A673 (cell line): ENCODE measurements around the gene NOA1.

Experiments
- EZH2 ChIP-seq: fragments of 200-600 bp; sonication (generic); IDR thresholded peaks from 2 replicates; pipeline ENCODE4 v1.6.1; 2017; ENCODE audit warnings: borderline replicate concordance, low read depth, mild to moderate bottlenecking, mixed read lengths, antibody characterized with exemption, low read length; ENCODE audit not compliant: poor library complexity, severe bottlenecking
- TF ChIP-seq, protein P1 (sequence below): fragments of 300-800, 200-600 bp; sonication (generic); conservative IDR thresholded peaks from 2 replicates; pipeline ENCODE4 v1.5.1; 2017; ENCODE audit warnings: low read depth, mild to moderate bottlenecking, antibody characterized with exemption, low read length, moderate library complexity, mixed read lengths

DNA sequence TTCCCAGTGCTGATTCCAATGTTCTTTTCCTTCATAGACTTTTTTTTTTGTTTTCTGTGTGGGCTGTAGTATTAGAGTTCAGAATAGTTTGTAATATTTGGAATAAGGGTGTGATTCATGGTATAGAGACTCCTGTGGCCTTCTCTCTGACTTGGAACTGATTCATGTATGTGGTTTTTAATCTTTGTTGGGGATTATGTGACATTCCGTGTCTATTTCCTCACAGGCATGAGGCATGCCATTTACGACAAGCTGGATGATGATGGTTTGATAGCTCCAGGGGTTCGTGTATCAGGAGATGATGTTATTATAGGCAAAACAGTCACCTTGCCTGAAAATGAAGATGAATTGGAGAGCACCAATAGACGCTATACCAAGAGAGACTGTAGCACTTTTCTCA is 45.7 kb upstream of the NOA1 start:
- TF ChIP-seq, protein P1, sequence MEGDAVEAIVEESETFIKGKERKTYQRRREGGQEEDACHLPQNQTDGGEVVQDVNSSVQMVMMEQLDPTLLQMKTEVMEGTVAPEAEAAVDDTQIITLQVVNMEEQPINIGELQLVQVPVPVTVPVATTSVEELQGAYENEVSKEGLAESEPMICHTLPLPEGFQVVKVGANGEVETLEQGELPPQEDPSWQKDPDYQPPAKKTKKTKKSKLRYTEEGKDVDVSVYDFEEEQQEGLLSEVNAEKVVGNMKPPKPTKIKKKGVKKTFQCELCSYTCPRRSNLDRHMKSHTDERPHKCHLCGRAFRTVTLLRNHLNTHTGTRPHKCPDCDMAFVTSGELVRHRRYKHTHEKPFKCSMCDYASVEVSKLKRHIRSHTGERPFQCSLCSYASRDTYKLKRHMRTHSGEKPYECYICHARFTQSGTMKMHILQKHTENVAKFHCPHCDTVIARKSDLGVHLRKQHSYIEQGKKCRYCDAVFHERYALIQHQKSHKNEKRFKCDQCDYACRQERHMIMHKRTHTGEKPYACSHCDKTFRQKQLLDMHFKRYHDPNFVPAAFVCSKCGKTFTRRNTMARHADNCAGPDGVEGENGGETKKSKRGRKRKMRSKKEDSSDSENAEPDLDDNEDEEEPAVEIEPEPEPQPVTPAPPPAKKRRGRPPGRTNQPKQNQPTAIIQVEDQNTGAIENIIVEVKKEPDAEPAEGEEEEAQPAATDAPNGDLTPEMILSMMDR: no peak
- no peak for TF ChIP-seq EZH2
